GM18873 (cell line): ENCODE data around the gene SGPP2.
"Not testable (repeated sequence)": the region's sequence is repeated elsewhere in the genome, so short reads cannot be mapped to it uniquely, and the experiment has no call there.

Source experiments
- ATAC-seq: cut with Tn5 transposase; IDR thresholded peaks from one replicate; pipeline ENCODE4 v1.9.1; 2021; ENCODE audit warnings: mild to moderate bottlenecking, moderate library complexity, moderate number of reproducible peaks; ENCODE audit not compliant: unreplicated experiment, low FRiP score

Gene SGPP2

GRCh38 chr2:222424276-222424728 lies at the start of gene SGPP2:
SGPP2 (plus strand) TSS chr2:222424543; CDS start chr2:222424603, 60 bp downstream.
- no peak for ATAC-seq

GRCh38 chr2:222375798-222376197 lies 48.5 kb upstream of the SGPP2 start:
- ATAC-seq: no peak

GRCh38 chr2:222380456-222380855 lies 43.9 kb upstream of the SGPP2 start:
- ATAC-seq: no peak

GRCh38 chr2:222381566-222381965 lies 42.8 kb upstream of the SGPP2 start:
- no peak for ATAC-seq

- ATAC-seq: no peak
Measured at GRCh38 chr2:222383255-222383654, 41.1 kb upstream of the SGPP2 start.

GRCh38 chr2:222391743-222392285 lies 32.5 kb upstream of the SGPP2 start:
- ATAC-seq: no peak

GRCh38 chr2:222393733-222394267 lies 30.5 kb upstream of the SGPP2 start:
- ATAC-seq: no peak

GRCh38 chr2:222398446-222398885 lies 25.9 kb upstream of the SGPP2 start:
- no peak for ATAC-seq

GRCh38 chr2:222399038-222399783 lies 25.1 kb upstream of the SGPP2 start:
- ATAC-seq: no peak

- ATAC-seq: no peak
Measured at GRCh38 chr2:222404151-222404905, 20.0 kb upstream of the SGPP2 start.

- ATAC-seq: no peak
Measured at GRCh38 chr2:222408684-222409083, 15.7 kb upstream of the SGPP2 start.

GRCh38 chr2:222410534-222410933 lies 13.8 kb upstream of the SGPP2 start:
- no peak for ATAC-seq

GRCh38 chr2:222412334-222412733 lies 12.0 kb upstream of the SGPP2 start:
- ATAC-seq: not testable (repeated sequence)

- no peak for ATAC-seq
Measured at GRCh38 chr2:222413295-222413911, 10.9 kb upstream of the SGPP2 start.

GRCh38 chr2:222418739-222419138 lies 5.6 kb upstream of the SGPP2 start:
- ATAC-seq: no peak

GRCh38 chr2:222420508-222420907 lies 3.8 kb upstream of the SGPP2 start:
- ATAC-seq: no peak

- ATAC-seq: no peak
Measured at GRCh38 chr2:222421626-222422025, 2.7 kb upstream of the SGPP2 start.

GRCh38 chr2:222423186-222423585 lies 1.2 kb upstream of the SGPP2 start:
- no peak for ATAC-seq

- peak; percentile 35 for ATAC-seq
Measured at GRCh38 chr2:222423632-222424275, 589 bp upstream of the SGPP2 start.
